Mammary epithelial cell (primary cell): ENCODE data around the gene ATXN7L1.

Experiments used
- CTCF ChIP-seq, 2 donors: IDR thresholded peaks in 1 of 2; conservative IDR thresholded peaks in 1 of 2; 2 replicates each; pipeline ENCODE4 v1.5.1; 2011 to 2012; ENCODE audit warnings: inconsistent platforms in 2 of 2, low read length in 2 of 2, mild to moderate bottlenecking in 2 of 2, control low read depth in 1 of 2, low read depth in 1 of 2; ENCODE audit not compliant: insufficient read depth in 1 of 2; ENCODE audit errors: extremely low read depth in 1 of 2
- EZH2 ChIP-seq: IDR thresholded peaks from 2 replicates; pipeline ENCODE4 v1.6.1; 2012; ENCODE audit warnings: low read length, inconsistent platforms, borderline replicate concordance

DNA sequence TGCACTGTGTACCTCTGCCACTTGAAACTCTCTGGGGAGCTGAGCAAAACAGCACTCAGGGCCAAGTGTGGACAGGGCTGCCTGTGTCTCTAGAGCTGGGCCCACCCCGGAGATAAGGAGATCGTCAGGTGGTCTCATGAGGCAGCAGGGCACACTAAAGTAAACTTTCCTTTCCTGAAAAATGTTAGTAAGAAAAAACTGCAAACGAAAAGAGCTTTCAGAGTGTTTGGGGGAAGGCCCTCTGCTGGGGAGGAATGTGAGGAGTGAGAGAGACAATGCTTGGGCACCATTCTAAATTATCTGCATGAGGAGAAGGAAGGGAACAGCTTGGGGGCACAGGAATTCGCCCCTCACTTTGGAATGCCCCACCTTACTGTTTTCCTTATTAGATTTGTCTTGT lies 127.7 kb downstream of the ATXN7L1 start:
- TF ChIP-seq CTCF (conservative IDR thresholded peaks at IDR 0.05 in 1 of 2, IDR thresholded peaks at IDR 0.05 in 1 of 2; ENCODE audit: extremely low read depth in 1 of 2, insufficient read depth in 1 of 2, low read depth in 1 of 2, low read length in 2 of 2) (no peak), EZH2 (no peak)
